Left ventricle myocardium inferior (tissue), 1 donor: Measurements from ENCODE around the gene MACROD2. TPM values are rescaled to one million over a fixed set of nuclear protein-coding genes. Genes with fewer than 3 reads are reported as not detected.

Experiments
- DNase-seq: peaks from one replicate; pipeline ENCODE4 v3.0.0-alpha.2; 2020
- H3K27ac ChIP-seq: fragments of 200-600 bp; replicated peaks from 2 replicates; pipeline ENCODE4 v1.8.0; 2021
- H3K27me3 ChIP-seq: fragments of 200-600 bp; 2 replicates; pipeline ENCODE4 v1.8.0; 2021; ENCODE audit warnings: low read depth
- H3K36me3 ChIP-seq: fragments of 200-600 bp; 2 replicates; pipeline ENCODE4 v1.8.0; 2021
- H3K4me1 ChIP-seq: fragments of 200-600 bp; 2 replicates; pipeline ENCODE4 v1.8.0; 2021
- H3K4me3 ChIP-seq: fragments of 200-600 bp; 2 replicates; pipeline ENCODE4 v1.8.0; 2021; ENCODE audit warnings: mild to moderate bottlenecking, moderate library complexity
- H3K9me3 ChIP-seq: fragments of 200-600 bp; replicated peaks from 2 replicates; pipeline ENCODE4 v1.8.0; 2021
- CTCF ChIP-seq: fragments of 200-600 bp; IDR thresholded peaks from 2 replicates; pipeline ENCODE4 v1.8.0; 2021; ENCODE audit warnings: antibody characterized with exemption, mild to moderate bottlenecking, borderline replicate concordance
- intact Hi-C: fragments of 100-400 bp; cut with micrococcal nuclease; formaldehyde crosslinking; loops from one replicate; pipeline ENCODE4 v1.11.0; 2022
- total RNA-seq: library from RNA; stranded (reverse); fragmentation: NEBNext Ultra II Directional; extraction: Animal tissue kit (Norgen Biotek cat#: 25700); gene quantifications from one replicate; pipeline ENCODE4 v1.2.1, GENCODE V29; 2021
- donor health status: DM: no; HTN: yes; CAD: no; lungs with severe emphysema.

Gene MACROD2
- total RNA-seq, 1 donor from 2014 or later = 3.6 TPM

- Histone ChIP-seq H3K27ac (no peak overlapping the region), H3K36me3 (no peaks in the 10 kb centered on the region), H3K9me3 (no peaks in the 10 kb centered on the region), H3K4me3 (no peak overlapping the region), H3K4me1 (no peaks in the 10 kb centered on the region), H3K27me3 (no peaks in the 10 kb centered on the region)
- no peak for DNase-seq
- TF ChIP-seq CTCF = no peak
- intact Hi-C loops = no loop called here
Measured at GRCh38 chr20:14553774-14554534, 558.6 kb downstream of the MACROD2 start.

- H3K36me3 ChIP-seq = no peaks in the 10 kb centered on the region
- no peak overlapping the region for H3K27ac ChIP-seq
- H3K9me3 ChIP-seq = no peaks in the 10 kb centered on the region
- no peak for TF ChIP-seq CTCF
- no peaks in the 10 kb centered on the region for H3K4me1 ChIP-seq
- DNase-seq = no peak
- no peaks in the 10 kb centered on the region for H3K27me3 ChIP-seq
- intact Hi-C loops = no loop called here
- no peak overlapping the region for H3K4me3 ChIP-seq
Measured at GRCh38 chr20:14555676-14556075, 560.4 kb downstream of the MACROD2 start.

DNA sequence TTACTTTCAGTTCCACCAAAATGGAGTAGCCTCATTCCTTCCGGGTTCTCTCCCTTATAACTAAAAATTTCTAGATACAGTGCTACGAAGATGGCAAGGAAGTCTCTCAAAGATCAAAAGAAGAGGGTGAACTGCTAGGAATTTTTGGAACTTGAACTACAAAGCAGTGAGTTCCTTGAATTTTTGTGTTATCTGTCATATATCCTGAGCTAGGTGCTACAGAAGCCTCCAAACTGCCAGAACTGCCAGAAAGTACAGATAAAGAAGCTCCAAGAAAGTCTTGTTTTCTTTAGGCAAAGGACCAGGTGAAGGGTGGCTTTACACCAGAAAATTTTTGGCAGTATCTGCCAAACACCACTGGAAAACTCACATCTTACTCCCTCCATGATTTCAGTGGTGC is 560.9 kb downstream of the MACROD2 start:
- no peak overlapping the region for H3K4me3 ChIP-seq
- H3K9me3 ChIP-seq = no peaks in the 10 kb centered on the region
- intact Hi-C loops = no loop called here
- no peak overlapping the region for H3K27ac ChIP-seq
- no peaks in the 10 kb centered on the region for H3K4me1 ChIP-seq
- H3K36me3 ChIP-seq = no peaks in the 10 kb centered on the region
- no peaks in the 10 kb centered on the region for H3K27me3 ChIP-seq
- no peak for DNase-seq
- TF ChIP-seq CTCF = no peak

DNA sequence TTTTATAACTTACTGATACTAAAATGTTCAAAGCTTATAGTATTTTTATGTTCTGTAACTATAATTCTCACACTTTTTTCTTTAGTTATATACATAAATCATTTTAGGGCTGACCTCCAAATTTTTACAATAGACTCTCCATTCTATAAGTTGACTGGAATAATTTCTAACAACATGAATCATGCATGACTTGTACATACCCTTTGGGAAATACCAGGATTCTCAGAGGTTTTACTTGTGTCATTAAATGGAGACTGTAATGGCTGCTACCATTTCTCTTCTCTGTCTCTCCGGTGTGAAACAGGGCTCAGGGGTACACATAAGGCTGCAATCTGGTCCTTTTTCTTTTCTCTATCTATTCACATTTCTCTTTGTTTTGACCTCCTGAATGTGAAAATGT is 564.3 kb downstream of the MACROD2 start:
- no peak overlapping the region for H3K27ac ChIP-seq
- H3K4me3 ChIP-seq = no peak overlapping the region
- H3K9me3 ChIP-seq = peaks cover 2% of the 10 kb centered on the region
- no peaks in the 10 kb centered on the region for H3K36me3 ChIP-seq
- no peak for TF ChIP-seq CTCF
- intact Hi-C loops = no loop called here
- H3K27me3 ChIP-seq = no peaks in the 10 kb centered on the region
- no peaks in the 10 kb centered on the region for H3K4me1 ChIP-seq
- no peak for DNase-seq

DNA sequence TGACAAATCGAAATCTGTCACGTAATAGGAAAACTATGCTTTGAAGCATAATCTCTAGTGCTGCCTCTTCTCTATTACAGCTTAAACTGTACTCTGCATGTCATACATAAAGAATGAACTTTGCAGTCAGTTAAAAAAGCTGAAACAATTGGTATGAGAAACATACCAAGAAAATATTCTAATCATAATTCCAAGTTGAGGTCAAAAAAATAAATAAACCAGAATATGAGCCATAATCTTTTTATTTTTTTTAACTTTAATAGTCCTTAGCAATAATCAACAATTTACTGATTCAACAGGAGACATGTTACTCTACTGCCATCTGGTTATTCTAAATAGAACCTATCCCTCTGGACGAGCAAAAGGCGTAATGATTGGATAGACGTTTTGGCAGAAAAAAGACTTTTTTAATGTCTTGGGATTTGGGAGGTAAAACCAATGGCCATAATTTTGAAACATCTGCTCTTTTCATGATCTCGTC is 566.5 kb downstream of the MACROD2 start:
- H3K27ac ChIP-seq = no peak overlapping the region
- intact Hi-C loops = no loop called here
- no peaks in the 10 kb centered on the region for H3K4me1 ChIP-seq
- H3K9me3 ChIP-seq = peaks cover 22% of the 10 kb centered on the region
- H3K4me3 ChIP-seq = no peak overlapping the region
- H3K27me3 ChIP-seq = no peaks in the 10 kb centered on the region
- no peak for TF ChIP-seq CTCF
- H3K36me3 ChIP-seq = no peaks in the 10 kb centered on the region
- no peak for DNase-seq
